Stomach (tissue), 4 donors: ENCODE measurements around the gene PITPNM3.

Experiments
- CTCF ChIP-seq, 7 experiments: fragments of 450-650 bp in 4 of 7; fragments of 200-600 bp in 3 of 7; sonication (generic) in 3 of 7; IDR thresholded peaks; one replicate each; pipeline ENCODE4 v1.5.1; 2016 to 2019; ENCODE audit warnings: antibody characterized with exemption in 7 of 7, control low read depth in 2 of 7, mild to moderate bottlenecking in 1 of 7
- EP300 ChIP-seq: sonication (generic); formaldehyde crosslinking; IDR thresholded peaks from one replicate; pipeline ENCODE4 v1.6.1; 2017; ENCODE audit warnings: antibody characterized with exemption
- POLR2A ChIP-seq, 4 donors: fragments of 450-650 bp; IDR thresholded peaks; one replicate each; pipeline ENCODE4 v1.6.1; 2016; ENCODE audit warnings: antibody characterized with exemption in 4 of 4, control low read depth in 2 of 4, mild to moderate bottlenecking in 1 of 4, moderate library complexity in 1 of 4
- POLR2AphosphoS5 ChIP-seq, 3 donors: sonication (generic); formaldehyde crosslinking; IDR thresholded peaks; one replicate each; pipeline ENCODE4 v1.6.1; 2016; ENCODE audit warnings: antibody characterized with exemption in 3 of 3

DNA sequence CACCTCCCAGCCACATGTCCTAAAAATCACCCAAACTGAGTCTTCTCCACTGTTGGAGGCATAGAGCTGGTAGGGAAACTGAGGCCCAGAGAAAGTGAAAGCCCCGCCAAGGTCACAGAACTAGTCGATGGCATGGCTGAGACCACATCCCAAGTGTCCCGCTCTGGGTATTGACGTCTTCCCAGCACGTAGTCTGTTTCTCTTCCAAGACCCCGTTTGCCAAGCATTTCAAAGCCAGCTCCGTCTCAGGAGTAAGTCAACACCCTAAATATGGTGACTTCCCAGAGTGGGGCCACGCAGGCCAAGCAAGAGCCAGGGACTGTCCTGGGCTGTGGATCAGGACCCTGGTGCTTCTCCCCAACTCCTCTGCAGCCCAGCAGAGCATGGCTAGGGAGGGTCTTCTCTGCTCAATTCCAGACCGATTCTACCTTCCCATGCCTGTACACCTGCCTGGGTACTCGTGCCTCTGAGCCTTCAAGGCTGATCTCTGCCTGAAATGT, 19.7 kb downstream of the PITPNM3 start:
- TF ChIP-seq CTCF (IDR thresholded peaks at IDR 0.05), result no peak
- TF ChIP-seq EP300, result no peak
- no peak for TF ChIP-seq POLR2A (IDR thresholded peaks at IDR 0.05)
- TF ChIP-seq POLR2AphosphoS5 (IDR thresholded peaks at IDR 0.05), result no peak
